GM19455 (cell line): ENCODE results near the gene MEGF6.
"Not testable (repeated sequence)": the region's sequence is repeated elsewhere in the genome, so short reads cannot be mapped to it uniquely, and the experiment has no call there.

ENCODE experiments used
- ATAC-seq: cut with Tn5 transposase; IDR thresholded peaks from one replicate; pipeline ENCODE4 v1.9.1; 2021; ENCODE audit not compliant: unreplicated experiment

MEGF6 gene

GRCh38 chr1:3596663-3597598 is 14.4 kb downstream of the MEGF6 start:
- ATAC-seq: no peak

GRCh38 chr1:3595949-3596348 is 15.4 kb downstream of the MEGF6 start:
- ATAC-seq: no peak

- ATAC-seq: no peak
These were observed 16.5 kb downstream of the MEGF6 start for GRCh38 chr1:3594706-3595377.

DNA sequence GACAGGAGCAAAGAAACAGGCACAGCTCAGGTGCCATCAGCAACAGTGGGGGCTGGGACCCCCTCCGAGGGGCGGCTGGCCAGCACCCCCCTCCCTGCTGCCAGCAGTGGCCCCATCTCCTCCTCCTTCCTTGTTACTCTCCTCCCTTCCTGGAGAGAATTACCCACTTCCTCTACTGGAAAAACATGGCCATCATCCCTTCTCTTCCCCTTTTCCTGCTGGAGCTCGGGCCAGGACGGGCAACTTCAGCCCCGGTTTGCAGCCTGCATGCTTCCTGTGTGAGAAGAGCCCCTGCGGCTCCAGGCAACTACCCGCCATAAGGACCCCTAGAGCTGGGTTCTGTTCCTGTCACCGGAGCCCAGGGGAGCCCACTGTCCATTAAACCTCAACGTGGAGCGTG is 17.6 kb downstream of the MEGF6 start:
- no peak for ATAC-seq

- no peak for ATAC-seq
These were observed 18.0 kb downstream of the MEGF6 start for GRCh38 chr1:3593334-3593733.

DNA sequence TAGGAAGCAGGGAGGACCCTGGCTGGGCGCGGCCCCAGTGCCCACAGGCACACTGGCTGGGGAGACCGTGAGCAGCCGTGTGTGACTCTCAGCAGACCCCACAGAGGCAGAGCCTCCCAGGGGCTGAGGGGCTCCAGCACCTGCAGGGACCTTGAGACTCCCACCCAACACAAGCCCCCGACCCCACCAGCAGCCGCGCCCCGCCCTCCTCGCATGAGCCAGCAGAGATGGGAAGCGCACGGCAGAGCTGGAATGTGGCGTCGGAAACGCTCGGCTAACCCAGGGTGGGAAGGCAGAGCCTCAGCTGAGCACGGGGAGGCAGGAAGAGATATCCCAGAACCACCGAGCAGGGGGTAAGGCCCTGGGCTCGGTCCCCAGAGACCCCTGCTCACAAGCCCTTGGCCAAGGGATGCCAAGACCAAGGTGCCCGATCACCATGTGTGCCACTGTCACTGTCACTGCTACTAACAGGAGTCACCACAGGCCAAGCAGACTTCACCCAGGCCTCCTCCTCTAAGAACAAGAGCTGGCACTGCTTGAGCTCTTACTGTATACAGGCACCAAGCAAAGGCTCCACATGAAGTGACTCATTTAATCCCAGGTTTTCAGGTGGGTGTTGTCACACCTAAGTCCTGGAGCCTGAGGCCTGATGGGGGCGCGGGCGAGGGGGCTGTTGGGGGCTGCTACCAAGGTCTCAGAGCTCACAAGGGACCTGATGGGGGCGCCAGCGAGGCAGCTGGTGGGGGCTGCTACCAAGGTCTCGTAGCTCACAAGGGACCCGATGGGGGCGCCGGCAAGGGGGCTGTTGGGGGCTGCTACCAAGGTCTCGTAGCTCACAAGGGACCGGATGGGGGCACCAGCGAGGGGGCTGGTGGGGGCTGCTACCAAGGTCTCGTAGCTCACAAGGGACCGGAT is 20.1 kb downstream of the MEGF6 start:
- no peak for ATAC-seq

DNA sequence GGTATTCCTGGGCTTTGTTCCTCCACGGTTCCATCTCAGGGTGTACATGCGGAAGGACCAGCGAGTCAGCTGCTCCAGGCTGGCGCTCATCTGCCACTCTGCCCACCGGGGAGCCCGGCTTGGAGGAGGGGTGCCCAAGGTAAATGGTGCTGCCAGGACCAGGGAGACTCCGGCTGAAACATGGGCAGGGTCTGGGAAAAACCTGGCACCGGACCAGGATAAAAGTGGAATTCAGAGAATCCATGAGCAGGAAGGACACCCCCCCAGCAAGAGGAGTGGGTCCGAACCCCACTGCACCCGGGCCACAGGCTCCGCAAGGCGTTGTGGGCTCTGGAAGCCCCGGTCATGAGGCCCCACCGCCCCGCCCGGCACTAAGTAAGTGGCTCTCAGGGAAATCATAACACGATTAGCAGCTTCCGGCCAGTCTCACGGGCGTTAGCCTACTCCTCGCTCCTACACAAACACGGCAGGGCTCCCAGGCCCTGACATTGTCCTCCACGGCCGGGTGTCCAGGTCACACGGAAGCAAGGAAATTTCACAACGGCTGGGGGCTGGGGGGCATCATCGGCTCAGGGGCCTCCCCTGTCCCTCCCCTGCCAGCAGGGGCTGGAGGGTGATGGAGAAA is 21.1 kb downstream of the MEGF6 start:
- ATAC-seq: no peak

GRCh38 chr1:3588395-3588794 is 22.9 kb downstream of the MEGF6 start:
- no peak for ATAC-seq

DNA sequence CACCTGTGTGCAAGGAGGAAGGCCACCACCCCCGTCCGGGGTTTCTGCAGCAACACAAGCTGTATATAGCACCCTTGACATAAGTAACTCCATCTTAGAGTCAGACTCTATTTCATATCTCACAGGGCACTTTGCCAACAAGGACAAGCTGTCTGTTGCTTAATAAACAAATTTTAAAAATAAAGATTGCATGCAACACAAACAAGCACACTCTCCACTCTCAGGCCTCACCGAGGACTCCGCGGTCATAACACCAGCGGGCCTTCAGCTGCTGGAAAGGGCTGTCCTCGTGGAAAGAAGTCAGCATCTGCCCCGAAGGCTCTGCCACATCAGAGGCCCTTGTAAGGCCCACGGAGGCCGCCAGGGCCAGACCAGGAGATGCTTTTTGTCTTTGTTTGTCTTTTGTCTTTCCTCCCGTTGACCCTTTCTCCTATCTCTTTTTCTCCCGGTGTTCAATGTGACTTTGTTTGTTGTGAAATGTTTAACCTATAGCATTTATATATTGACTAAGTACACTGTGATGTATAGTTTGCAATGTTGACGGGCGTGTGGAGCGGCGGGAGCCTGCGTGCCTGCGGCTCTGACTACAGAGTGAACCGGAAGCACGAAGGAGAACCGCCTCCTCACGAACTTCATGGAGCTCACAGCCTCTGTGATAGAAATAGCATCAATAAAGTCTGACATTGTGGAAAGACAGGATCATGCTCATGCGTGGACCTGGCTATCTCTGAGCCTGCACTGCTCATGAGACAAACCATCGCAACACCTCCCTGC is 24.1 kb downstream of the MEGF6 start:
- ATAC-seq: no peak

DNA sequence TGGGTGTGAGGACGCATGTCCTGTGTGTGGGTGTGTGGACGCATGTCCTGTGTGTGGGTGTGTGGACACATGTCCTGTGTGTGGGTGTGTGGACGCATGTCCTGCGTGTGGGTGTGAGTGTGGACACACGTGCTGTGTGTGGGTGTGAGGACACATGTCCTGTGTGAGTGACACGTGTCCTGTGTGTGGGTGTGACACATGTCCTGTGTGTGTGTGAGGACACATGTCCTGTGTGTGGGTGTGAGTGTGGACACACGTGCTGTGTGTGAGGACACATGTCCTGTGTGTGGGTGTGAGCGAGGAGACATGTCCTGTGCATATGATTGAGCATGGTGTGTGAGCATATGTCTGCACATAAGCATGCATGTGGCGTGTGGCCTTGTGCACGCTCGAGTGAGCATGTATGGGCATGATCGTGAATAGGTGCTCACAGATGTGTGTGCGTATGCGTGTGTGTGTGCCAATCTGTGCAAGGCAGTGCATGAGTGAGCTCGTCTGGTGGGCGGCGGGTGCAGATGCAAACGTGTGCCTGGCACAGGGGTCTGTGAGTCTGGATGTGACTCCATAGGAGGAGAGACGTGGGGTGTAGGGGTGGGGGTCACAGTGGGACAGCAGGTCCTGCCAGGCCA is 25.3 kb downstream of the MEGF6 start:
- ATAC-seq: no peak

GRCh38 chr1:3585353-3585868 is 25.9 kb downstream of the MEGF6 start:
- ATAC-seq: not testable (repeated sequence)

GRCh38 chr1:3584915-3585314 is 26.4 kb downstream of the MEGF6 start:
- no peak for ATAC-seq

- ATAC-seq: not testable (repeated sequence)
These were observed 27.6 kb downstream of the MEGF6 start for GRCh38 chr1:3583751-3584150.

DNA sequence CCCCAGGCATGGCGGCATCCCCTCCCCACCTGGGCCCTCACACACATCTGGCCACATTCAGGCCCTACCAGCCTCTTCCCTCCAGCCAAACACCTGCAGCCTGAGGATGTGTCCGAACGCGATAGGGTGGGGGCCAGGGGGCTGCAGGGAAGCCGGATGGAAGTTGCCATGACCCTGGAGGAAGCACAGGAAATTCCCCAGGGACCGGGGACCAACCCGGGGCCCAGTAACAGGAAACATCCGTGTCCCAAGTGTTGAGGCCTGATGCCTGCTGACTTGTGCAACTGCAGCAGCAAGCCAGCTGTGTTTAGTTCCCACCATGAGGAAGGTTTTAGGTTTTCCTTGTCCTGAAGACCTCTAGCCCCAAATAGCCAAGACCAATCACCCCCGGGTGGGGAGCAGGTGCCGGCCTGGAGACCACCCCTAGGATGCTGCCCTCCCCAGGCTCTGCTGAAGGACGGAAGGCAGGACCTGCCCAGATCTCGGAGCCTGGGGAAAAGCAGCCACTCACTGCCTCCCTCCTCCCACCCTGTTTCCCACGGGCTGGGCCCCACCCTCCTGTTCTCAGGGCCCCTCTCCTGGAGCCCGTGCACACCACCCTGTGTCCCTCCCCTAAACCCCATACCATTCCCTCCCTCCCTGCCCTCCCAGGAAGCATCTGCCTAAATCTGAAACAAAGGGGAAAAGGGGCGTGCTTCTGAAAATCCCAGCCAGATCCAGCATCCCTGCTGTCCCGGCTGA is 29.8 kb downstream of the MEGF6 start:
- ATAC-seq: no peak

GRCh38 chr1:3580231-3580630 is 31.1 kb downstream of the MEGF6 start:
- ATAC-seq: no peak

- no peak for ATAC-seq
These were observed 31.7 kb downstream of the MEGF6 start for GRCh38 chr1:3579626-3580025.

DNA sequence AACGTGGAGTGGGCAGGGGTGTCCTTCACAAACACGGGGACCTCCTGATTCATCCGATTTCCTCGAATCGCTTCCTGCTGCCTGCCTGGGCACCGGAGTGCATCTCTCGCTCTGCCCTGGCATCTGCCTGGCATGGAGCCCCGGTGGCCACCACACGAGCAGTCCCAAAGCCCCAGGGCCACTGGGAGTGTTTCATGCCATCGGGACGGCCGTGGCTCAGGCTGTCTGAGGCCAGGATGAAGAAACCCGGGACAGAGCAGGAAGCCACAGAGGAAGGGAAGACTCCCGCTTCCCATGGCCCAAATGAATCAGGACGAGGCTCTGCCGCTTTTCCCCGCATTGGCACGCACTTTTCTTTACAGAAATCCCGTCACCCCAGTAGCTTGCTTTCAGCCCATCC is 32.4 kb downstream of the MEGF6 start:
- ATAC-seq: no peak

- no peak for ATAC-seq
These were observed 32.9 kb downstream of the MEGF6 start for GRCh38 chr1:3578433-3578805.
